Kidney (tissue), 14 donors: ENCODE data around the gene ST8SIA6. TPM values are rescaled to one million over a fixed set of nuclear protein-coding genes. Genes with fewer than 3 reads are reported as not detected.

Experiments used
- DNase-seq, 5 donors: peaks; one replicate each; pipeline ENCODE4 v3.0.0-alpha.2; 2013 to 2020
- FAIRE-seq: peaks from 2 replicates; lab custom pipeline; 2012; peaks lifted over from hg19 to GRCh38; lab: Jason Lieb, UNC
- H3K27ac ChIP-seq, 2 donors: one replicate each; pipeline ENCODE4 v1.7.0; 2013; ENCODE audit warnings: low read depth in 2 of 2, low read length in 2 of 2, inconsistent platforms in 1 of 2
- H3K27me3 ChIP-seq: one replicate; pipeline ENCODE4 v1.7.1; 2013; ENCODE audit warnings: low read length, inconsistent platforms; ENCODE audit not compliant: control insufficient read depth, insufficient read depth
- H3K36me3 ChIP-seq, 3 donors: one replicate each; pipeline versions ENCODE4 v1.7.0 to v1.7.1; 2013; ENCODE audit warnings: low read length in 3 of 3, control low read depth in 1 of 3, inconsistent platforms in 1 of 3; ENCODE audit not compliant: insufficient read depth in 3 of 3, control insufficient read depth in 2 of 3
- H3K4me1 ChIP-seq, 3 donors: one replicate each; pipeline versions ENCODE4 v1.7.0 to v1.7.1; 2013; ENCODE audit warnings: low read length in 3 of 3, inconsistent platforms in 1 of 3, low read depth in 1 of 3; ENCODE audit not compliant: control insufficient read depth in 2 of 3, insufficient read depth in 2 of 3
- H3K4me3 ChIP-seq, 3 donors: one replicate each; pipeline versions ENCODE4 v1.7.0 to v1.8.1; 2013; ENCODE audit warnings: low read length in 3 of 3, control low read depth in 1 of 3, inconsistent platforms in 1 of 3
- H3K9ac ChIP-seq, 3 donors: one replicate each; pipeline versions ENCODE4 v1.7.0 to v1.7.1; 2013; ENCODE audit warnings: low read length in 3 of 3, control low read depth in 1 of 3, inconsistent platforms in 1 of 3
- H3K9me3 ChIP-seq, 3 donors: one replicate each; pipeline versions ENCODE4 v1.7.0 to v1.7.1; 2013; ENCODE audit warnings: low read length in 3 of 3, control low read depth in 1 of 3, inconsistent platforms in 1 of 3; ENCODE audit not compliant: control insufficient read depth in 2 of 3, insufficient read depth in 1 of 3
- intact Hi-C: fragments of 100-400 bp; cut with DNase I; formaldehyde crosslinking; loops from one replicate; pipeline ENCODE4 v1.11.1; 2022
- polyA plus RNA-seq: library from polyadenylated mRNA; stranded (reverse); fragments of 350-450 nt; fragmentation: Illumina TruSeq; extraction: RNeasy Lipid Tissue Mini Kit (QIAGEN cat#74804); gene quantifications from one replicate; pipeline ENCODE4 v1.2.3, GENCODE V29; 2014; ENCODE audit warnings: low read depth, low replicate concordance; ENCODE audit not compliant: insufficient read depth
- total RNA-seq: library from RNA; stranded (reverse); fragmentation: NEBNext Ultra II Directional; extraction: Animal tissue kit (Norgen Biotek cat#: 25700); gene quantifications from one replicate; pipeline ENCODE4 v1.2.1, GENCODE V29; 2021
- TF ChIP-seq, protein P1 (sequence below): IDR thresholded peaks from 3 replicates; pipeline ENCODE4 v1.5.1; 2012; ENCODE audit warnings: mild to moderate bottlenecking, moderate library complexity, borderline replicate concordance; ENCODE audit not compliant: insufficient read depth; ENCODE audit errors: extremely low read depth
- donor health status: control.
- donor health status: control.
- donor health status: control.
- donor health status: control.
- donor health status: control.
- donor health status: DM: yes; HTN: yes; CAD: no.
- donor health status: Normal renal cell carcinoma (clear cell type).

The ST8SIA6 gene
- total and polyA plus RNA-seq, 2 donors from 2014 or later, result 0.22 to 0.91 TPM

DNA sequence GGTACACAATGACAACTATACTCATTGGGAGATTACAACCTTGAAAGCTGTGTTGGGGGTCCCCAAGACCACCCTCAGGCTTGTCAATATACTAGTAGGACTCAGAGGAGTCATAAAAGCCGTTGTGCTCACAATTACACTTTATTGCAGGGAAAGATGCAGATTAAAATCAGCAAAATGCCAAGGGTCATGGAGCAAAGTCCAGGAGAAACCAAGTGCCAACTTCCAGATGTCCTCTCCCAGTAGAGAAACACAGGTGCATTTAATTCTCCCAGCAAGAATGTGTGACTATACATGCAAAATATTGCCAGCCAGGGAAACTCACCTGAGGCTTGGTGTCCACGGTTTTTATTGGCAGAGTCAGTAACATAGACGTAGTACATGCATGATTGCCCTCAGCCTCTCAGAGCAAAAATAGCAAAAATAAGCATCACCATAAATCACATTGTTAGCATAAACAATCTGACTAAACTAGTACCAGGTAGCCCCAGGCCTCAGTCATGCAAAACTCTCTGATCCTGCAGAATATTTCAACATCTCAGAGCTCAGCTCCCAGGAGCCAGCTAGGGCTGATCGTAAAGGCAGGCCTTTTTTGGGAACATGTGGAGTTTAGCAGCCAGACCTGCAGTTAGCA is 175.7 kb downstream of the ST8SIA6 start:
- no peak for FAIRE-seq
- intact Hi-C loops, result no loop called here
- Histone ChIP-seq H3K9ac (no peak overlapping the region), H3K27ac (no peak overlapping the region), H3K4me3 (no peak overlapping the region), H3K4me1 (peaks cover 0 to 3% (median 0%) of the 10 kb centered on the region in 3 donors), H3K9me3 (peaks cover 0 to 6% (median 0%) of the 10 kb centered on the region in 3 donors), H3K27me3 (no peaks in the 10 kb centered on the region), H3K36me3 (no peaks in the 10 kb centered on the region)
- DNase-seq, result no peak
- TF ChIP-seq, protein P1, sequence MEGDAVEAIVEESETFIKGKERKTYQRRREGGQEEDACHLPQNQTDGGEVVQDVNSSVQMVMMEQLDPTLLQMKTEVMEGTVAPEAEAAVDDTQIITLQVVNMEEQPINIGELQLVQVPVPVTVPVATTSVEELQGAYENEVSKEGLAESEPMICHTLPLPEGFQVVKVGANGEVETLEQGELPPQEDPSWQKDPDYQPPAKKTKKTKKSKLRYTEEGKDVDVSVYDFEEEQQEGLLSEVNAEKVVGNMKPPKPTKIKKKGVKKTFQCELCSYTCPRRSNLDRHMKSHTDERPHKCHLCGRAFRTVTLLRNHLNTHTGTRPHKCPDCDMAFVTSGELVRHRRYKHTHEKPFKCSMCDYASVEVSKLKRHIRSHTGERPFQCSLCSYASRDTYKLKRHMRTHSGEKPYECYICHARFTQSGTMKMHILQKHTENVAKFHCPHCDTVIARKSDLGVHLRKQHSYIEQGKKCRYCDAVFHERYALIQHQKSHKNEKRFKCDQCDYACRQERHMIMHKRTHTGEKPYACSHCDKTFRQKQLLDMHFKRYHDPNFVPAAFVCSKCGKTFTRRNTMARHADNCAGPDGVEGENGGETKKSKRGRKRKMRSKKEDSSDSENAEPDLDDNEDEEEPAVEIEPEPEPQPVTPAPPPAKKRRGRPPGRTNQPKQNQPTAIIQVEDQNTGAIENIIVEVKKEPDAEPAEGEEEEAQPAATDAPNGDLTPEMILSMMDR, result no peak

DNA sequence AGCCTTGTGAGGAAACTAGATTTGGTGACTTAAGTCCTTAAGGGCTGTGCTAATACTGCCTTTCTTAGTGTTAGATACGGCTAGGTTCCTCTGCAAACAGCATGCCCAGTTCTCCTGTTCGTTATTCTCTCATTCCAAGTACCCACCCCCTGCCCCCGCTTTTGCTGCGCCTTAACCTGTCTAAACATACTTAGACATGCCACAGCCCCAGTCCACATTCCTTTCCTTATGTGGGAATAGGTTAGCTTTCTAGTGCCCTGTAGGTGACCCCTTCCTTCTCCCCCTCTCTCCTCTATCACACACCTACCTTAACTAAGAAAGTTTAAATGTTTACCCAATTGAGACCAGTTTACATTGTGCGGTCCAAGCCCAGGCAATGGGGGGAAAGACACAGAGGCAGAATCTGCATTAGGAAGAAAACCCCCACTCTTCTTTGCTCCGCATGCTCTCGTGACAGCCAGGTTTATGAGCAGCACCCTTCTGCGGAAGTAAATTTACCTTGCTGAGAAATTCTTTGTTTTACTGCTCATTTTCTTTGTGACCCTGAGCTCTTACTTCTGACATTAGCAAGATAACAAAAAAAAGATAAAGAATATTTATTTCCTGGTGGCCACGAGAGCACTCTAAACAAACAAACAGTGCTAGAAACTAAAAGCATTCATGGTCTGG is 177.5 kb downstream of the ST8SIA6 start:
- Histone ChIP-seq H3K27ac (no peak overlapping the region), H3K4me1 (peaks cover 0 to 3% (median 0%) of the 10 kb centered on the region in 3 donors), H3K9ac (no peak overlapping the region), H3K27me3 (no peaks in the 10 kb centered on the region), H3K9me3 (peaks cover 0 to 3% (median 0%) of the 10 kb centered on the region in 3 donors), H3K4me3 (no peak overlapping the region), H3K36me3 (no peaks in the 10 kb centered on the region)
- DNase-seq, result no peak
- intact Hi-C loops, result no loop called here
- no peak for FAIRE-seq
- TF ChIP-seq, protein P1, result no peak

DNA sequence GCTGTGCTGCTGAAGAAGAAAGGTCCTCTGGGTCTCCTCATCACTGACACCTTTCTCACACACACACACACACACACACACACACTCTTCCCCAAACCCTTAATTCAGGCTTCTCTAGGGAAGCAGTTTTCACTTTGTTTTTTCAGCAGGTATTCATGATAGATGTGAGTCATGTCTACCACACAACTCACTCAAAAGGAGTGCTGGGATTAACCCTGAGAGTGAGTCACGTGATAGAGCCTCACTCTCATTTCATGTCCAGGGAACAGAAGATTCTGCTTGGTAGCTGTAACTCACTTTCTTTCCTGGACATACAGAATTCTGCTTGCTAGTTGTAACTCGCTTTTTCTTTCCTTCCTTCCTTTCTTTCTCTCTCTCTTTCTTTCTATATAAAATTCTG is 181.0 kb downstream of the ST8SIA6 start:
- TF ChIP-seq, protein P1, result no peak
- FAIRE-seq (no peak), DNase-seq (no peak)
- H3K4me3 ChIP-seq, result no peak overlapping the region
- intact Hi-C loops, result no loop called here
- no peaks in the 10 kb centered on the region for H3K27me3 ChIP-seq
- H3K27ac ChIP-seq, result no peak overlapping the region
- H3K4me1 ChIP-seq, result no peaks in the 10 kb centered on the region
- H3K36me3 ChIP-seq, result no peaks in the 10 kb centered on the region
- H3K9ac ChIP-seq, result no peak overlapping the region
- H3K9me3 ChIP-seq, result no peaks in the 10 kb centered on the region
